Astrocyte of the cerebellum (primary cell): ENCODE results near the gene GARNL3.

ENCODE experiments used
- DNase-seq: peaks from one replicate; pipeline ENCODE4 v3.0.0-alpha.2; 2011; ENCODE audit warnings: low read depth
- H3K4me3 ChIP-seq: 2 replicates; pipeline ENCODE4 v1.5.1; 2011; ENCODE audit warnings: mild to moderate bottlenecking, low read depth, low read length, moderate library complexity
- in situ Hi-C: cut with HindIII; loops from 2 replicates; pipeline ENCODE4 v1.10.0; 2017; ENCODE audit warnings: low sequenced_read_pairs
- TF ChIP-seq, protein P1 (sequence below): IDR thresholded peaks from 2 replicates; pipeline ENCODE4 v1.5.1; 2012; ENCODE audit warnings: low read length, low read depth, moderate library complexity, mild to moderate bottlenecking; ENCODE audit errors: missing control alignments

GARNL3 gene

DNA sequence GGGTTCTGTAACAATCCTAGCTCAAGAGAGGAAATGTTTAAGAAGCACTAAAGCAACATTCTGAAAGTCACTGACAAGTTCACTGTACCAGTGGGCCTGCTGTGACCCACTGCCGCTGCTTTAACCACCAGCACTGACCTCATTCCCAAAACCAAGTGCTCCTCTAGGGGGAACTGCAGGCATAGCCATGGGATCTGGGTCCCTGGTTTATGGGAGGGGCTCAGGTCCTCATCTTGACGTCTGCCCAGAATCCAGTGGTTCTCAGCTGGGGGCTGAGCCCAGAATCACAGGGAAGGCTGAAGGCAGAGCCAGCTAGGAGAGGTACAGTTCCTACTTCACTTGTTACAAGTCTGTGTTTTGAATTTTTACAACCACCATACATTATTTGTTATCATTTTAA is 96.3 kb downstream of the GARNL3 start:
- TF ChIP-seq, protein P1, sequence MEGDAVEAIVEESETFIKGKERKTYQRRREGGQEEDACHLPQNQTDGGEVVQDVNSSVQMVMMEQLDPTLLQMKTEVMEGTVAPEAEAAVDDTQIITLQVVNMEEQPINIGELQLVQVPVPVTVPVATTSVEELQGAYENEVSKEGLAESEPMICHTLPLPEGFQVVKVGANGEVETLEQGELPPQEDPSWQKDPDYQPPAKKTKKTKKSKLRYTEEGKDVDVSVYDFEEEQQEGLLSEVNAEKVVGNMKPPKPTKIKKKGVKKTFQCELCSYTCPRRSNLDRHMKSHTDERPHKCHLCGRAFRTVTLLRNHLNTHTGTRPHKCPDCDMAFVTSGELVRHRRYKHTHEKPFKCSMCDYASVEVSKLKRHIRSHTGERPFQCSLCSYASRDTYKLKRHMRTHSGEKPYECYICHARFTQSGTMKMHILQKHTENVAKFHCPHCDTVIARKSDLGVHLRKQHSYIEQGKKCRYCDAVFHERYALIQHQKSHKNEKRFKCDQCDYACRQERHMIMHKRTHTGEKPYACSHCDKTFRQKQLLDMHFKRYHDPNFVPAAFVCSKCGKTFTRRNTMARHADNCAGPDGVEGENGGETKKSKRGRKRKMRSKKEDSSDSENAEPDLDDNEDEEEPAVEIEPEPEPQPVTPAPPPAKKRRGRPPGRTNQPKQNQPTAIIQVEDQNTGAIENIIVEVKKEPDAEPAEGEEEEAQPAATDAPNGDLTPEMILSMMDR = peak; percentile 68
- H3K4me3 ChIP-seq = no peak overlapping the region
- DNase-seq = peak; percentile 49
- in situ Hi-C loops = no loop called here

DNA sequence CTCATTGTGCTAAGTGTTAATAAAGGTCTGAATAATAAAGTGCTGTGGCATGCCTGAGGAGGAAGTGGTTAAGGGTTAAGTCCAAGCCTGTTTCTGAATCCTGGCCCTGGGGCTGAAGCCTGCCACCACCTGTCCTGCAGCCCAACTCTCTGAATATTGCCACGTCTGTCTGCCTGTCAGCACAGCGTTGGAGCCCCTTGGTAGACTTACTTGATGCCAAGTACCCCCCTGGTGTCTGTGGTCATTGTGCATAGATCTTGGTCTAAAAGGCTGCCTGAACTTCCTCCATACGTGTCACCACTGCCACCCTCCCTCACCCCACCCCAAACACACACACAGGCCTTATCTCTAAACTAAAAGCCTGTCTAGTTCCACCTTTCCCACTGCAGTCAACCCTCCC is 97.0 kb downstream of the GARNL3 start:
- in situ Hi-C loops = no loop called here
- DNase-seq = no peak
- TF ChIP-seq, protein P1 = no peak
- H3K4me3 ChIP-seq = no peak overlapping the region

DNA sequence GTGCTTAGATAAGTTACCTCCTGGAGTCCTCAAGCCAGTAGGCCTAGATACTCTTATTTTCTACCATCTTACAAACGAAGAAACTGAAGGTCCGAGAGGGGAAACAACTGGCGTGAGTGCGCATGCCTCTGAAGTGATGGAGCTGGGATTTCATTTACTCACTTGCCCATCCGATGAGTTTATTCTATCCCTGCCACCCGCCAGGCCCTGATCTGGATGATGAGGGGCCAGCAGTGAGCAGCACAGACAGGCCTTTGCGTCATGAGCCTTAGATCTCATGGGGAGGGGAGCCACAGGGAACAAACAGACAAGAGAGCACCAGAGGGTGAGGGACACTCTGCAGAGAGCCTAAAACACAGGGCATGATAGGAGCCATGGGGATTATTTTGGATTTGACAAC is 98.3 kb downstream of the GARNL3 start:
- in situ Hi-C loops = no loop called here

DNA sequence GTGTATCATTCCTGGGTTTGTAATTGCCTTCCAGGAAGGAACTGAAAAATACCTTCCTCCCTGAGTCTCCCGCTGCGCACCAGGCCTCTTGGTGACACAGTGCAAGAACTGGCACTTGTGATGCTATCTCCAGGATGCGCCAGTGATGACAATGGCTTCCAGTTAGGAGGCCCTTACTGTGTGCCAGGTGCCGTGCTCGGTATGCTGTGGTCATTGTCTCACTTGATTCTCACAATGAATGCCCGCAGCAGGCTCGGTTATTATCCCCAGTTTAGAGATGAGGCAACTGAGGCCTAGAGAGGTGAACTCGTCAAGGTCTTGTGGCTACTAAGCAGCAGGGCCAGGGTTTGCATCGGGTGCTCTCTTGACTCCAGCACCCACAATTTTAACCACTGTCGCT is 100.9 kb downstream of the GARNL3 start:
- TF ChIP-seq, protein P1 = no peak
- no peak for DNase-seq
- no peak overlapping the region for H3K4me3 ChIP-seq
- in situ Hi-C loops = no loop called here

More for the DNA sequence above, 98.3 kb downstream of the GARNL3 start:
- TF ChIP-seq, protein P1 = no peak
- no peak for DNase-seq
- H3K4me3 ChIP-seq = no peak overlapping the region

DNA sequence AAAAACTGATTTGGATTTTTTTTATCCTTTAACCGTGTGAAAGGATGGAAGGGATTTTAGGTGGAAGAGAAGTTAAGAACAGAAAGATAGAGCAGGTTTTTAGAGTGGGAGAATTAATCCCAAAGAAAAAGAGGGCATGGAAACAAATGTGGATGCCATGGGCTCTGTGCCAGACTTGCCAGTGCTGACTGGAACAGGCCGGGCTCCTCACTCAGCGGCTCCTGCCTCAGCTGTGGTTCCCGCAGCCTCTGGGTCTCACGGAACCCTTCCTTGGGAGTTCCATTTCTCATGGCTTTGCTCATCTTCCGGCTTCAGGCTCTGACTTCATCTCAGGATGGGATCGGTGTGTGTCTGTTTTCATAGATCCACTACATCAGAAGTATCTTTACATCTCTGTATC is 102.0 kb downstream of the GARNL3 start:
- in situ Hi-C loops = no loop called here
- TF ChIP-seq, protein P1 = no peak
- no peak for DNase-seq
- H3K4me3 ChIP-seq = no peak overlapping the region

DNA sequence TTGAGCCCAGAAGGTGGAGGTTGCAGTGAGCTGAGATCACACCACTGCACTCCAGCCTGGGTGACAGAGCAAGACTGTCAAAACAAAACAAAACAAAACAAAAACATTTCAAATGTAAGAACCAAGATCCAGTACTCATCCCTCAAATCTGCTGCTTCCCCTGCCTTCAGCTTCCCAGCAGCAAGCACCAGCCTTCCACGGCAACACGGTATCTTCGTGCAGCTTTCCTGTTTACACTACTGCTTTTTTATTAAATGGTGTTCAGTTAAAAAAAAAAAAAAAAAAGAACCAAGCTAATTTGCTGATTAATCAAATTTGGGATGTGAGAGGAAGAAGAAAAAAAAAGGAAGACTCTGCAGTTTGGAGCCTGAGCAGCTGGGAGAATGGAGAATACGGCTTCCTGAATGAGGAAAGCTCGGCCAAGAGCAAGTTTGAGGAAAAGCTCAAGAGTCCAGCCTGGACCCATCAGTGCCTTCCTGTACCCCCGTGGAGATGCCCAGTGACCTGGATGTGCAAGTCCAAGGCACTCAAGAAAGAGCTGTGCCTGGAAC is 104.4 kb downstream of the GARNL3 start:
- no peak for DNase-seq
- in situ Hi-C loops = no loop called here
- TF ChIP-seq, protein P1 = no peak
- no peak overlapping the region for H3K4me3 ChIP-seq
